DMS114 treated with DMSO at 0.1 percent for 48 hours (cell line): ENCODE results near the gene POM121L12.

Source experiments
- DNase-seq: peaks from one replicate; lab custom pipeline; 2025; ENCODE audit not compliant: unreplicated experiment; lab: John Stamatoyannopoulos, UW

Gene POM121L12

DNA sequence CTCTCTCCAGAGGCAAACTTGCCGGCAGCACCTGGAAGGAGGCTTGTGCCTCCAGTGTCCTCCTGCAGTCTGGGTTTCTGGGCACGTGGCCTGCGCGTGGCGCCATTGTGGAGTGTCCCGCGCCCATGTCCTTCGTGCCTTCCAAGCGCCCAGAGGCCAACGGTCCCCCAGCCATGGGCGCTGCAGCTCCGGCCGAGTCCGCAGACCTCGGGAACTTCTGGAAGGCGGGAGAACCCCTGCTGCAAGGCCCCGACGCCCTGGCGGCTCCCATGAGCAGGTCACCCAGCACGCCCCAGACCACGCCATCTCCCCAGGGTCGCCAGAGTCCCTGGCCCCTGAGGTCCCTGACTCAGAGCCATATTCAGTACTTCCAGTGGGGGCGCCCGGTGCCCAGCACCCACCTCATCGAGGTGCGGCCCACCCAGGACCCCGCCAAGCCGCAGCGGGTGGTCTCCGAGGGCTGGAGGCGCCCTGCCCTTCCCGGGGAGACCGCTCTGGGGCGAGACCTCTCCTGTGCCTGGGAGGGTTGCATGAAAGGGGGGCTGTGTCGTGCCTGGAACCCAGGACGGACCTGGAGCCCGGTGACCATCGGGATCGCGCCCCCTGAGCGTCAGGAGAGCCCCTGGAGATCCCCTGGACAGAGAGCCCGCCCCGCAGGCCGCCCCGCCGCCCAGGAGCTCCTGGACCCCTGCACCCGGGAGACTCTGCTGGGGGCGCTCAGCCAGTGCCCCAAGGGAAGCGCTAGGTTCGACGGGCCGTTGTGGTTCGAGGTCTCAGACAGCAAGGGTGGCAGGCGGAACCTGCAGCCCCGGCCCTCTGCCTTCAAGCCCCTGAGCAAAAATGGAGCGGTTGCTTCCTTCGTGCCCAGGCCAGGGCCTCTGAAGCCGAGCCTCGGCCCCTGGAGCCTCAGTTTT, at the start of gene POM121L12:
Gene POM121L12 (plus strand): TSS at position 135 of the 914 bp plus-strand sequence. CDS start 39 bp downstream, at position 174.
- no peak for DNase-seq

DNA sequence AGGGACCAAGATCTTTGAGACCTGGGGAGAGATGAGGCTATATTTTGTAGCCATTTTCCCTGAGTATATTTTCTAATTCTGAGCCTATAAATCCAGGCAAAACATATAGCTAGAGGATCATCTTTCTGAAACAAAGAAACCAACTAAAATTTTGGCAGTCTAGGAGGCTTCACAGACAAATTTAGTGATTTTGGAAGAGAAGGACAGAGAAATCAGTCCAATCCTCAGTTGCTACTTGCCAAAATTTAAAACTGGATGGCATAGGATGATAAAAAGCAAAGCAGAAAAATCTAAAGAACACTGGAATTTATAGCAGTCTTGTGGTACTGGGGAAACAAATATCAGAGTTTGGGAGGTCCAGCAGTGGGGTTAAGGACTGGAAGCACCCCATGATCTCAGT, 43.4 kb upstream of the POM121L12 start:
- no peak for DNase-seq

- no peak for DNase-seq
These were observed 42.8 kb upstream of the POM121L12 start for GRCh38 chr7:52992479-52993162.

- DNase-seq = no peak
These were observed 39.8 kb upstream of the POM121L12 start for GRCh38 chr7:52995676-52996075.

GRCh38 chr7:53001221-53001620, 34.2 kb upstream of the POM121L12 start:
- DNase-seq = no peak

GRCh38 chr7:53002389-53002788, 33.0 kb upstream of the POM121L12 start:
- no peak for DNase-seq

DNA sequence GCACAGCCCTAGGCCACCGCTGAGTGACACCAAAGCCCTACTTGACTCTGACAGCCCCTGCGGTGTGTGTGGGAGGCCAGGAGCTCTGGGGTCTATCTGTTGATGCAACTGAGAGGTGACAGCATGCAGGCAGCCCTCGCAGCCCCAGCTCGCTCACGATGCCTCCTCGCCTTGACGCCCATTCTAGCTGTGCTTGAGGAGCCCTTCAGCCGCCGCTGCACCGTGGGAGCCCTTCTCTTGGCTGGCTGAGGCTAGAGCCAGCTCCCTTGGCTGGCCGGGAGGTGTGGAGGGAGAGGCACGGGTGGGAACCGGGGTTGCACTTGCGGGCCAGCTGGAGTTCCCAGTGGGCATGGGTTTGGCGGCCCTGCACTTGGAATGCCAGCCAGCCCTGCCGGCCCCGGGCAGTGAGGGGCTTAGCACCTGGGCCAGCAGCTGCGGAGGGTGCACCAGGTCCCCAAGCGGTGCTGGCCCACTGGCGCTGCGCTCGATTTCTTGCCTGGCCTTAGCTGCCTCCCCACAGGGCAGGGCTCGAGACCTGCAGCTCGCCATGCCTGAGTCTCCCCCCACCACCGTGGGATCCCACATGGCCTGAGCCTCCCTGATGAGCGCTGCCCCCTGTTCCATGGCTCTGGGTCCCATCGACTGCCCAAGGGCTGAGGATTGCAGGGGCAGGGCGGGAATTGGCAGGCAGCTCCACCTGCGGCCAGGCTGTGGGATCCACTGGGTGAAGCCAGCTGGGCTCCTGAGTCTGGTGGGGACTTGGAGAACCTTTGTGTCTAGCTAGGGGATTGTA, 31.6 kb upstream of the POM121L12 start:
- no peak for DNase-seq

- no peak for DNase-seq
These were observed 21.5 kb upstream of the POM121L12 start for GRCh38 chr7:53013925-53014324.

DNA sequence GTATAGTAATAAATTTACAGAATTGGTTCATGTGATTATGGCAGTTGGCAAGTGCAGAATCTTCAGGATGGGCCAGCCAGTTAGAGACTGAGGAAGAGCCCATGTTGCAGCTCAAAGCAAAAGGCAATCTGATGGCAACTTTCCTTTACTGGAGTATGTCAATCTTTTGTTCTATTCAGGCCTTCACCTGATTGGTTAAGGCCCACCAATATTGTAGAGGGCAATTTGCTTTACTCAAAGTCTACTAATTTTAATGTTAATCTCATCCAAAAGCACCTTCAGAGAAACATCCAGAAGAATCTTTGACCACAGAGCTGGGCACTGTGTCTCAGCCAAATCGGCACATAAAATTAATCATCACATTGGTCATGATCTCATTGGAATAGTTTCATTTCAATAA, 20.0 kb upstream of the POM121L12 start:
- DNase-seq = no peak

DNA sequence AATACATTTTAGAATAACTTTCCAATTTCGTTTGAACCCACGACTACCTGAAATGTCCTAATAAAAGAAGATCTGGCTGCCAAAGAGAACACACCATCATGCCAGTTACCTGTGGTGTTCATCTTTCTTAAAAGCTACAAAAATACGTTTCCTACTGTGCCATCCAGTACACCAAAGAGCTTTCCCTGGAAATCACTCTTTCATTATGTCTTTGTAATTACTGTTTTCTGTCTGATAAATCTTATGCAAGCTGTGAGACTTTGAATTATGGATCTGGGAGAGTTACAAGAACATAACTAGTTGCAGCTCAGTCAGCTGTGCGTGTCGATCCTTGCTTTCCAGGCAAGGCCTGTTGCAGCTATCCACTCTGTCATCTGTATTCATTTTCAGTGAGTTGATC, 12.5 kb upstream of the POM121L12 start:
- no peak for DNase-seq

- DNase-seq = no peak
These were observed 13.2 kb downstream of the POM121L12 start for GRCh38 chr7:53048638-53049037.

GRCh38 chr7:53050433-53050832, 15.0 kb downstream of the POM121L12 start:
- DNase-seq = no peak

DNA sequence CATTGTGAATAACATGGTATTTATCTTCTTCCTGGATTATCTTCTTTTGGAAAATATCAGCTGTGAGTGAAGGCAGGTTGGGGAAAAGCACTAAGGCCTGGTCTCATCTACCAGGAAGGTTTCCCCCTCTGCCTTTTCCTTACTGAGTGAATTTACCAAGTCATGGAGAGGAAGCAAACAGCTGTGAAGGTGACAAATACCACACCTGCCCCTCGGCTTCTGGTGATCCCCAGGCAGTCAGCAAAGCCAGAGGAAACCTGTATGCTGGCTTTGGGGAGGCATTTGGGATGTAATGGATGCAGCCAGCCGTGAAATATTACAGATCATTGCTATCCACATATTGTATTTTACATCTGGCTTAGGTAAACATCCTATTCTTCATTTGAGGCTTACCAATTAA, 24.2 kb downstream of the POM121L12 start:
- DNase-seq = no peak

DNA sequence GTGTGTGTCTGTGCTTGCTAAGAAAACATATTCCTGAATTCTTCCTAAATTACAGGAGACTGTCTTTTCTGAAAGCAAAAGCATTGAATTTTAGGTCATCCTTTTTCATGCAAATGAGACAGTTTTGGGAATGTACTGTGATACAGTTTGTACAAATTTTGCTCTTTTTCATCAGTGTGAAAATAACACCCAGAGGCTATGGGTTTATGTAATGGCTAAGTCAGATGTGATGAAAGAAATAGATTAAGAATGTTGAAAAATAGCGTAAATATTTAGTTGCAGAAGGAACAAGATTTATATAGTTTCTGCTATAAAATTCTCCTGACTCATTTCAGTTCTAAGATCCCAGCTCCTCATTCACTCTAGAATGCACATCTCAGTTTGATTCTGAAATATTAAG, 24.6 kb downstream of the POM121L12 start:
- no peak for DNase-seq

- DNase-seq = no peak
These were observed 27.4 kb downstream of the POM121L12 start for GRCh38 chr7:53062796-53063195.

- DNase-seq = no peak
These were observed 33.2 kb downstream of the POM121L12 start for GRCh38 chr7:53068673-53069072.

DNA sequence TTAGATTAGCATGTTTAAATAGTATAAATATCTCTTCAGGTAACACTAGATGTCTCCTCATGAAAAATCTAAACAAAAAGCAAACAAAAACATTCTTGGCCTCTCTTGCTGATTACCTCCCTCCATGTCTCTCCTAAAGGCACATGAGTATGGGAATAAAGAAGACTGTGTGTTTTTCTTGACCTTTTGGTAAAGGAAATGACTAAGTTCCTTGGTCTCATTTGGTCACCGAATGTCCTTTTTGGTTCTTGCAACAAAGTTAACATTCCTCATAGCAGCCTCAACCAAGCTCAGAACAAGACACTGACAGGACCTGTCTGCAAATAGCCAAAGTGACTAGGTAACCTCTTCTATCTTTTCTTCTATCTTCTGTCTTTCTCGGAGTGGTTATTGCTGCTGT, 35.5 kb downstream of the POM121L12 start:
- DNase-seq = no peak
